HG03442 (cell line): ENCODE data around the gene FRRS1.

Experiments
- ATAC-seq: cut with Tn5 transposase; IDR thresholded peaks from one replicate; pipeline ENCODE4 v1.9.1; 2021; ENCODE audit warnings: mild to moderate bottlenecking, moderate library complexity; ENCODE audit not compliant: unreplicated experiment

FRRS1 gene

GRCh38 chr1:99735852-99736251, 30.6 kb downstream of the FRRS1 start:
- no peak for ATAC-seq

- ATAC-seq = no peak
Measured at GRCh38 chr1:99731384-99731783, 35.1 kb downstream of the FRRS1 start.

DNA sequence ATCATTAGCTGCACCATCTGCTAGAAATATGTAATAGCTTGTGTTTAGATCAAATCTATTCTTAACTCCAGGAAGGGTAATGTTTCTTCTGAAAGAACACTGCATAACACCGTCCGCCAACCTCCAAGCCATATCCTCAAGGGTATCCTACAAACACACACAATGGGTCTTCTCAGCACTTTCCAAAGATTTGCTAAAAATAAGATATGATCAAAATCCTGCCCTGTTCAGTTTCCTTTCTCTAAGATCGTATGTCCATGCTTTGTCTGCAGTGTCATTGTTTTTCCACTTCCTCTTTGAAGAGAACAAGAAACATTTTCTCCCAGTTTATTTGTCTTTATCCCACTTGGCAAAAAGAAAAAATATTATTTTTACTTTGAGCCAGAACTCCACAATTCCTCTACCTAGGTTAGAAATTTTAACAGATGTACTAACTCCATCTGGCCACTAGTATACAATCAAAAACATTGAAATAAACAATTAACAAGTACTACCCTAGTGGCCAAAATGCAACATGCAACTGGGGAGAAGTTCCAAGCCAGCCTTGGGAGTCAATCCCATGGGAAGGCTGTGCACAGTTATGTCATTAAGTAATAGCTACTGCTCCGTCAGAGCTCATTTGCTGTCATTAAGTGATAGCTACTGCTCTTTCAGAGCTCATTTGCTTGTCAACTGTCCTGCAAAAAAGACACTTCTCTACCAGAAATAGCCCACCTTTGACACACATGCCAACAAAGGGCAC, 37.8 kb downstream of the FRRS1 start:
- peak; percentile 50 for ATAC-seq

DNA sequence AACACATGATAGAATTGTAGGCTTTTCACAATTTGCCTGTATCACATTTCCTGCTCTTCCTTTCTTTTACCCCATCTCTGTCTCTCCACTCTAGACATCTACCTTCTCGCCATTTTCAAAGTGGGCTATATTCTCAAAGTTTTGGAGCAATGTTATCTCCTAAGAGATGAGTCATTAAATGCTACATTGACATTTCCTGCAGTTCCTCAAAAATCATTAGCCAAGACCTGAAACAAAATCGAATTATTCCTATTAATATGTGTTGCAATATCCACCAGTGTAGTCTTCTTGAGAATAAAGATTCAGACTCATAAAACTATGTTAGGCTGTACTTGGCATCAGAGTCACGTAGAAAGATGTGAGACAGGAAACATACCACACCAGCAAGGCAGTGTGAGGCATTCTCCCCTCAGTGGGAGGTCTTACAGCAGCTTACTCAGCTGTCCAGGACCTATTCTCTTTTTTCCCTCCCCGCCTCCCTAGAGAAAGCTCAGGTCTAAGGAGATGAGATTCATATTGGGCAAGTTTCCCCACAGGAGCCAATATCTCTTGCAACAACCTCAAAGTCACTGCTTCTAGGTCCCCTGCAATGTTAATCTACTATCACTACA, 38.8 kb downstream of the FRRS1 start:
- ATAC-seq = no peak

DNA sequence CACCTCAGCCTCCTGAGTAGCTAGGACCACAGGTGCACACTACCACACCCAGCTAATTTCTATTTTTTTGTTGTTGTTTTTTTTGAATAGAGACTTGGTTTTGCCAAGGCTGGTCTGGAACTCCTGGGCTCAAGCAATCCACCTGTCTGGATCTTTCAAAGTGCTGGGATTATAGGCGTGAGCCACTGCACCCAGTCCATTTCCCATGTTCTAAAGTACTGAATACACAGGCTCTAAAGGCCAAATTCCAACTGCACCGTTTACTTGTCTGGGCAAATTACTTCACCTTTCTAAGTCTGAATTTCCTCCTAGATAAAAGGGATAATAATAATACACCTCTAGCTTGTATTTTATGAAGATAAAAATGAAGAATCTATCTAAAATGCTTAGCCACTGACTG, 39.6 kb downstream of the FRRS1 start:
- ATAC-seq = no peak

DNA sequence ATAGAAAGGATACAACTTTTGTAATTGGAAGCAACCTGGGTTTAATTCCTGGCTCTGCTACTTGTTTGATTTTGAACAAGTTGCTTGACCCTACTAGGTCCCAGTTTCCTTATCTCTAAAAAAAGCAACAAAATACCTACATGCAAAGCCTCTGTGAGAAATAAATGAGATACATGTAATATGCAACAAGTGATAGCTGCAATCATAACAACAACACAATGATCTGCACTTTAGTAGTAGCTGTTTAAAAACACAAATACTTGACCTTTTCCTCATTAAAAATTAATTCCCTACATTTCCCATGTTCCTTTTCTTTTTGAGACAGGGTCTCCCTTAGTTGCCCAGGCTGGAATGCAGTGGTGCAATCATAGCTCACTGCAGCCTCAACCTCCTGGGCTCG, 40.0 kb downstream of the FRRS1 start:
- no peak for ATAC-seq

- no peak for ATAC-seq
Measured at GRCh38 chr1:99725996-99726395, 40.4 kb downstream of the FRRS1 start.

DNA sequence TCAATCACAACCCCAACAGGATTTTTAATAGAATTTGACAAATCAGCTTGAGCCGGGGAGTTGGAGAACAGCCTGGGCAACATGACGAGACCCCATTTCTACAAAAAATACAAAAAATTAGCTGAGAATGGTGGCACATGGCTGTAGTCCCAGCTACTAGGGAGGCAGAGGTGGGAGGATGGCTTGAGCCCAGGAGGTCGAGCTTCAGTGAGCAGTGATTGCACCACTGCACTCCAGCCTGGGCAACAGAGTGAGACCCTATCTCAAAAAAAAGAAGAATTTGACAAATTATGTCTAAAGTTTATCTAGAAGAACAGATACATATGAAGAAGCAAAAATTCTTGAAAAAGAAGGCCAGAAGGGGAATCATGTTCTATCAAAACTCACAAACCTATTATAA, 43.2 kb downstream of the FRRS1 start:
- ATAC-seq = no peak

DNA sequence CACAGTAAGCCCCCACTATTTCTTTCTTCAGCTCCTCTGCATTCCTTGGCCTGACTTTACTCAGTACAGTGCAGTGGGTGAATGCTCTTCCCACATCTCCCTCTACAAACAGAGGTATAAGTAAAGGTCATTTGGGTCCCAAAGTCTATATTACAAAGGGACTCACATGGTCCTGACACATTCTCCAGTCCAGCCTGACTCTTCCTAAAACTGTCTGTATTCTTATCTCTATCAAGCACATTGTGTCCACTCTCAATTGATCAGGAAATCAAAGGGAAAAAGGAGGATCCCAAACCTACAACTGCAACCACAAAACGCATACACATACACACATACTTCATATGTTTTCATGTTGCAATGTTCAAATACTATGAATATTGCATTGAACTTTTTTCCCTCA, 49.4 kb downstream of the FRRS1 start:
- no peak for ATAC-seq

- no peak for ATAC-seq
Measured at GRCh38 chr1:99713006-99713405, 53.4 kb downstream of the FRRS1 start.

DNA sequence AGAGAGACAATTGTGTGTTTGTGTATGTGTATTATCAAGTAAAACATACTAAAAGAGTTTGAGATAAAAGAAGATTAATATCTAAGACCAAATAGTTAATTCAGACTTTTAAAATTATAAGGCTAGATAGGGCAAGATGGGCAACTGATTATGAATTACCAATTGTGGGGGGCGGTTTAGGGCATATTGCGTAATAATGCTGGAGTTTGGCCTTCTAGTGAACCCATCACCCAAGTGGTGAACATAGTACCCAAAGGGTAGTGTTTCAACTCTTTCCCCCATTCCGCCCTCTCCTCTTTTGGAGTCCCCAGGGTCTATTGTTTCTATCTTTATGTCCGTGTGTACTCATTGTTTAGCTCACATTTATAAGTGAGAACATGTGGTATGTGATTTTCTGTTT, 55.4 kb downstream of the FRRS1 start:
- ATAC-seq = no peak

DNA sequence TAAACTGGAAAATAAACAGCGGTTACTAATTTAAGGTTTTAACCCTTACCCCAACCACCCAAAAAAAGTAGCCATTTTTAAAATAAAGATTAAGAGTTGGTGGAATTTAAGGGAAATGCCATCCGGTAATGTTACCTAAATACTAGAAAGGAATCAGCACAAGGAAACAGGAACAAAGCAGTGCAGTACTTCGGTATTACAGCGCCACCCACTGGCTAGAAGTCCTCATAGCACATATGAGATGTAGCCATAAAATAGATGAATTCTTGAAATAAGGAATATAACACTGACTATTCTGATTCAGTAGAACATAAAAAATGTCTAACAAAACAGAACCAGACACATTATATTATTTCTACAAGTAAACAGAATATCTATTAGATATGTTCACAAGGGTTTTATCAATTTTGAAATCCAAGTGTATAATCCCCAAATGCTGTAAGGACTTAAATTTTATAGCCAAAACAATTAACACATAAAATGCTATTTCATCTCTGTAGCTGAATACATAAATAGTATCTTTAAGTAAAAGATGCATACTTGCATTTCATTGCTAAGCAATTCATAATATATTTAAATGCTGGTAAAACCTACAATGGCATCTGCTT, 58.8 kb downstream of the FRRS1 start:
- peak; percentile 76 for ATAC-seq

GRCh38 chr1:99705385-99705784, 61.0 kb downstream of the FRRS1 start:
- no peak for ATAC-seq

GRCh38 chr1:99704356-99704816, 62.0 kb downstream of the FRRS1 start:
- no peak for ATAC-seq

- no peak for ATAC-seq
Measured at GRCh38 chr1:99702221-99702620, 64.2 kb downstream of the FRRS1 start.

GRCh38 chr1:99700020-99700419, 66.4 kb downstream of the FRRS1 start:
- no peak for ATAC-seq

DNA sequence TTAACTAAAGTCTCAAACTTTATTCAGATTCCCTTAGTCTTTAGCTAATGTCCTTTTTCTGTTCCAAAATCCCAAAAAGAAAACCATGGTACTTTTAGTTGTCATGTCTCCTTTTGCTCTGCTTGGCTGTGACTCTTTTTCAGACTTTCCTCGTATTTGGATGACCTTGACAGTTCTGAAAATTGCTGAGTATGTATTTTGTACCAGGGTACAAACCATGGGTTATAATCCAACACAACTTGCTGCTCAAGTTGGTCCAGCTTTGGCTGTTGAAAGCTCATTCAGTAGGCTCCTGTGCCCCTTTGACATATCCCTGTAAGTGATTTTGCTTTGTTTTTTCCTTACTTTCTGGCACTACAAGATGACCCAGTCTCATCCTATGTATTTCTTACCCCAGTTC, 68.9 kb downstream of the FRRS1 start:
- no peak for ATAC-seq

- ATAC-seq = no peak
Measured at GRCh38 chr1:99696616-99697015, 69.8 kb downstream of the FRRS1 start.

- ATAC-seq = no peak
Measured at GRCh38 chr1:99691175-99691574, 75.3 kb downstream of the FRRS1 start.

- ATAC-seq = peak; percentile 94
Measured at GRCh38 chr1:99685516-99686180, 80.8 kb downstream of the FRRS1 start.

GRCh38 chr1:99682291-99682751, 84.1 kb downstream of the FRRS1 start:
- no peak for ATAC-seq

DNA sequence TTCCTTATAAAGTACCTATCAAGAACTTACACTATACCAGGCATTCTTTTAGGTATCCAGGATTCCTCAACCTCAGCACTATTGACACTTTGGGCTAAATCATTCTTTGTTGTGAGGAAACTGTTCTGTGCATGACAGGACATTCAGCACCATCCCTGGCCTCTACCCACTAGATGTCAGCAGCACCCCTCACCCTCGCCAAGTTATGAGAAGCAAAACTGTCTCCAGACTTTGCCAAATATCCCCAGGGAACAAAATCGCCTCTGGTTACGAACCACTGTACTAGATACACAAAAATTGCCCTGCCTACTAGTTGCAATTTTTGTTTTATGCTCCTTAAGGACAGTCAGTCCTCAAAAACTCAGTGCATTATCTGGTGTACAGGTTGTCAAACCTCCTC, 84.9 kb downstream of the FRRS1 start:
- ATAC-seq = no peak
